ENCODE data around the gene TRIM66.

The TRIM66 gene

GRCh38 chr11:8646873-8647272, 35.6 kb downstream of the TRIM66 start:
- no peak for DNase-seq

- DNase-seq: no peak
Observed at GRCh38 chr11:8642196-8642841, 40.1 kb downstream of the TRIM66 start.

DNA sequence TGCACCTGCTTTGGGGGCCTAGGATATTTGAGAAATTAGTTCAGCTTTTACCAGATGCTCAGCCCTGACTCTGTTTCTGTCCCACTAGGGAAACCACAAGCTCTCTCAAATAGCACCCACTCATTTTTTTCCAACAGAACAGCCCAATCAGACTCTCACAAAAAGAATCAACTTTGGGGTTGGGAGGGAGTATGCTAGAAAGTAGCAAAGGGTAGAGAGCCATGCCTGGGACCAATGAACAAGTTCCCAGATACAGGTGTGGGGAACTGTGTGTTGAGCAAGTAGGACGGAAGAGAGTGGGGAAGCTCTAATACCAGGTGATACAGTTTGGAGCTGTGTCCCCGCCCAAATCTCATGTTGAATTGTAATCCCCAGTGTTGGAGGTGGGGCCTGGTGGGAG, 41.1 kb downstream of the TRIM66 start:
- no peak for DNase-seq

GRCh38 chr11:8640267-8640906, 42.1 kb downstream of the TRIM66 start:
- DNase-seq: no peak

DNA sequence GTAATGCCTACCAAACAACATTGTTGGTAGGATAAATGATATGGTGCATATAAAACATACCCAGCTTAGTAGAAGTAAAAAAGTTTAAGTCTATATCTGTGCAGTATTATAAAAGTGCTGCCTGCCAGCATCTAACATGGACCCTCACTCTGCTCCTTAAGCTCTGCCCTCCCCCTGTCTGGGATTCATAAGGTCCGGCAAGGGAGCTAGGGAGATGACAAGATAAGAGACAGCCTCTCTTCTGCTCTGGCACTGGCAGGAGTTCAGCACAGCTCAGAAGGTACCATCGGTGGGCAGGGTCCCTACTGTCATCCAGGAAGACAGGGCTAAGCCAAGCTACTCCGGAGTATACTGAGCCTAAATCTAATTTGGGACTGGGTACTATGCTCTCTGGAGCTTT, 42.8 kb downstream of the TRIM66 start:
- DNase-seq: no peak

DNA sequence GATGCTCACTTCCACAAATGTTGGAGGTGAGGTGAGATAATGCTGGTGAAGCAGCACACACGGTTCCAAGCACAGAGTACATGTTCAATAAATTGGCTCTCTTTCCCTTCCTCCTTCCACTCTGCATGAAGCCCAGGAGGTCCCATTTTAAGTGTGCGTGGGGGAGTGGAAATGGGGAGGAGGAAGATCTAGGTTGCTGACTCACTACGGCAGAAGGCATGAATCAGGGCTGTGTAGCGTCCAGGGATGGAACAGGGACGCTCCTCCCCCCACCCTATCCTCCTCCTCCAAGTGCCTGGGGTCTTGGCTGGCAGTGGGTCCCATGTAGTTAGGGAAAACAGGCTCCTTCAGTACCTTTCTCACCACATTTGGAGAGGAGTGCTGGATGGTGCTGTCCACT, 44.2 kb downstream of the TRIM66 start:
- DNase-seq: no peak

DNA sequence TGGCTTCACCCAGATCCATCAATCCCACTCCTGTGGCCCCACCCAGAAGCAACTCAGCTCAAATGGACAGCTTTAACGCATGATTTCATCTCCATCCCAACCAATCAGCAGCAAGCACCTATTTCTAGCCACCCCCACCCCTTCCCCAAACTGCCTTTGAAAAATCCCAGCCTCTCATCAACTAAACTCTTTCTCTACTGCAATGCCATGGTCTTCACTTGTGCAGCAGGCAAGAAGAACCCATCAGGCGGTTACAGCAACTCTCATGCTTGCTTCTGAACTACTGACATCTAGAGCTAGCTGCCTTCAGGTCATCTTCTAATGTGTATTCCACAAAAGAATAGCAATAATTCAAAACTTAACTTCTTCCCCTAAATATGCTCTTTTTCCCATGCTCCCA, 46.3 kb downstream of the TRIM66 start:
- no peak for DNase-seq

- no peak for DNase-seq
Observed at GRCh38 chr11:8634498-8634897, 48.0 kb downstream of the TRIM66 start.

DNA sequence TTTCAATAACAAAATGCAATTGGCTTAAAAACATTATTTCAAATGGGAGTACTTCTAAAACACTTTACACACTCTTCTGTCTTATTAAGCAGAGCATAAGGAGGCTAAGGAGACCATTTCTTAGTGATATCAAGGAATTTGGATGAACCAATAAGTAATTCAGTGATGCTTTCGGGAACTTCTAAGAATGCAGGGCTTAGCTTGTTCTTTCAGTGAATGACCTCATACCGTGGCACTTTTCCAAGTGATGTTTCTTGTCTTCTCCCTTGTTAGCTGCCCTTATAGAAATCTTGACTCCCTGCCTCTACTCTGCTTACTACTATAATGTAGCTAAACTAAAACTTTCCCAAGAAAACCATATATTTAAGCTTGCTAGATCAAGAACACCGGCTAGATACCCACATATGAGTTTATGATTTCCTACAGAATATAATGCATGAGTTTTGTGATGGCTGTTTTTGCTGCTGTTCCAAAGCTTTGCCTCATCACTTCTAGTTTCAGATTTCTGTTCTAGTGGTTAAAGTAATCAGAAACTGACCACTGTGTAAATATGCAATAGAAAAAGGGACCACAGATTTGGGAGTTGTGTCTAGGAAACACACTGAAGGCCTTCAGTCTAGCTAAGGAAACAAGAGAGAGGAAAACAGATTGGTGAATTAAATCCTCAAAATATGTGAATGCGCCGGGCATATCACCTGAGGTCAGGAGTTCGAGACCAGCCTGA, 50.9 kb downstream of the TRIM66 start:
- no peak for DNase-seq

DNA sequence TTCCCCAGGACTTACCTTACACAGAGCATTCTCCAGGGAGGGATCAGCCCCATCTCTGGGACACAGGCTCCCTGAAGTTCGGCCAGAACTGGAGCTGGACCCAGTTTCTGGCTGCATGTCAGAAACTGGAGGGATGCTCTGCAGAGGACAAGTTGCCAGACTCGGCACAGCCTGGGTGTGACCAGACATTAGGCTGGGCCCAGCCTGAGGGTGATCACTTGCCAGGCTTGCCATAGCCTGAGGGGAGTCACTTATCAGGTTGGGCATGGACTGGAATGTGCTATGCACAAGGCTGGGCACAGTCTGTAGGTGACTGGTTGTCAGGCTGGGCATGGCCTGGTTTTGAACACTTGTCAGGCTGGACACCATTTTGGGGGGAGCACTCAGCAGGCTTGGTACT, 57.8 kb downstream of the TRIM66 start:
- DNase-seq: no peak

DNA sequence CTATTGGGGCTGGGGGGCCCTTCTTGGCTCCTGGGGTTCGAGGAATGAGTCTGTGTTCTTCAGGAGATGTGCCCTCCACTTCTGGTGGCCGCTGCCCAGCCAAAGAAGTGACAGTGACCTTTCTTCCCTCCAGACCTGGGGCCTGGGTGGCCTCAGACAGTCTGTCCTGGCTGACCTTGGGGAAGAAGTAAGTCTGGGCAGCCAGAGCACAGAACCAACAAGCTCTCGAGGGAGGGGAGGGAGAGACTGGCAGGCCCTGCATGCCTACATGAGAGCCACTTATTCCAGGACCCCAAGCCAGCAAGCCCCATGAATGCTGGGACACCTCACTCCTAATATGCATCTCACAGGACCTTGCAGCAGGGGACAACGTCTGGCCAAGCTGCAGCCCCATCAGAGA, 61.3 kb downstream of the TRIM66 start:
- no peak for DNase-seq

GRCh38 chr11:8617063-8617462, 65.4 kb downstream of the TRIM66 start:
- no peak for DNase-seq

DNA sequence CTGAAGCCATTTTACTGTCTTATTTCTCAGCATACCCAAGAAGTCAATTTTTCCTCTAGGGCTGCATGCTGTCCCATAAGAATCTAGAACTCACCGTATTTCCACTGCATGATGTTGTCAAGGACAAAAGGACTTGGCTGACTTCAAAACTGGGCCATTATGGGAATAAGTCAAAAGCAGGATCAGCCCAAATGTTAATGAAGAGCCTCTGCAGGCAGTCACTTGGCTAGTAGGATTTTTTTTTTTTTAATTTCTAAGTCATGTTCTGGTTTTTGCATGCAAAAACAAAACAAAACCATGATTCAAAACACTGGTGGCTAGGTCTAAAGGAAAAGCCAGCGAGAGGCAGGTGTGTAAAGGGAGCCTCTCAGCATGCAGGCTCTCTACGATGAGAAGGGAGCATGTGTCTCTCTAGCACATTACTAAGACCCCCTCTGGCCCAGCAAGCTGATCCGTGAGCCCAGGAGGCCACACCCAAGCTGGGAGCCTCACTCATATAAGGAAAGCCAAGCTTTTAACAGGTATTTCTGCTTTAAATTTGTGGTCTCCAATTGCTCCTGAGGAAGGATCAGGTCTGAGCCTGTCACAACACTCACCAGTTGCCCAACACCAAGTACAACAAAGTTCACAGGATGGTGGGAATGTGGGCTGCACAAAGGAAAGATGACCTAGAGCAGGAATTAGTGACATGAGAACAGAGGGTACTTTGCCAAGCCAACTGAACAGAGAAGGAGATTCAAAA, 67.0 kb downstream of the TRIM66 start:
- no peak for DNase-seq

- DNase-seq: no peak
Observed at GRCh38 chr11:8614497-8614896, 68.0 kb downstream of the TRIM66 start.

GRCh38 chr11:8613036-8613435, 69.4 kb downstream of the TRIM66 start:
- no peak for DNase-seq

DNA sequence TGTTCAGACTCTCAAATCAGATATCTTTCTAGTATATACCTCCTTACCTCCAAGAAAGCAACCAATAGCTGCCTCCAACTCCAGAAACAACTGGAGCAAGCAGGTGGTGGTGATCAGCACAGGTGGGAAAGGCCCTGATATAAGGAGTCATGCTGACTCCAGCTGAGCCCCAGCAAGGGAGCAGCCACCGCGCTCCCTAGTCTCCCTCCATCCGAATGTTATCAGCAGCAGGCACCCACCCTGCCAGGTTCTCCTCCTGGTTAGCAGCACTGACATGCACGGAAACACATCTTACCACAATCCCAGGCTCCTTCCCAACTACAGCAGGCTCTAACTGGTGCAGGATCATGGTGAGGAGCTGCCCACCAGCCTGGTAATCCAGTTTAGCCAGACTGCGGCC, 69.9 kb downstream of the TRIM66 start:
- no peak for DNase-seq

GRCh38 chr11:8610532-8611116, 71.8 kb downstream of the TRIM66 start:
- DNase-seq: no peak

GRCh38 chr11:8608652-8609051, 73.8 kb downstream of the TRIM66 start:
- no peak for DNase-seq

GRCh38 chr11:8605971-8606563, 76.4 kb downstream of the TRIM66 start:
- DNase-seq: no peak

DNA sequence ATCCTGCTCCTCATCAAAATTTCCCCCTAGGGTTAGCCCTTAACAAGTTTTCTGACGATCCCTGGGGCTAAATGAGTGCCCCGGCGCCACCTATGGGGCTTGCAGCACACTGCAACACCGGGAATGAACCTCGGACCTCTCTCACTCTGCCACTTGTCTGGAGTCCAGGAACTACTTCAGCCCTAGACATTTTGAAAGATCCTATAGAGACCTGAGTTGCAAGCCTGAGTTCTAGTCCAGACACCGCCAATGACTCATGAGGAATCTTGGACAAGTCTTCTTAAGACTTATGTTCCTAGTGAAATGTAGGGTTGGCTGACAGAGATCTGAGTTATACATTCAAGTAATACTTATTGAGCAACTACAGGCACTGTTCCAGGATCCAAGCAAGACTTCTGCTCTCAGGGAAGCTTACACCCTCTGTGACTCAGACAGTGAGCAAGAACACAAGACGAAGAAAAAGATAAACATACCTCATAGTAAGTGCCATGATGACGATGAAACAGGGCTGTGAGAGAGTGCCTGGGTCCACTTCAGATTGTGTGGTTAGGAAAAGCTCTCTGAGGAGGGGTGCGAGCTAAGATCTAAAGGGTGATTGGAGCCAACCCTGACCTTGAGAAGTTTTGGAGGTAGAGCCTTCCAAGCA, 78.3 kb downstream of the TRIM66 start:
- DNase-seq: peak; percentile 7

DNA sequence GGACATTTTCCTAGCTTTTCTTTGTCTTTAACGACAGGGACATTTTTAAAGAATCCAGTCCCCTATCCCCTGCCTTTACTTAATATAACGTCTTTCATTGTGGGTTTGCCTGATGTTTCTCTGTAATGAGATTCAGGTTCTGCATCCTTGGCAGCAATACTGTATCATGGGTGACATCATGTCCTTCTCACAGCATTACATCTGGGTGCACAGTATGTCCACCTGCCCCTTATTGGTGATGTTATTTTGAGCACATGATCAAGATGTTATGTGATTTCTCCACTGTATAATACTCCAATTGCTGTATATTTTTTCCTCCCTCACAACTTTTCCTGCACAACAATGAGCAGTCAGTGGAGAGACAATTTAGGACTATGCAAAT, 78.8 kb downstream of the TRIM66 start:
- DNase-seq: no peak

GRCh38 chr11:8601376-8602133, 80.9 kb downstream of the TRIM66 start:
- no peak for DNase-seq

Measured in activated T-cell treated with anti-CD3 and anti-CD28 coated beads for 4 hours (primary cell).